Measurements from ENCODE around the gene FNBP1. TPM values are rescaled to one million over a fixed set of nuclear protein-coding genes. Genes with fewer than 3 reads are reported as not detected.
A peak's percentile ranks its signal among the peaks of the same experiment; 100 is the strongest.

Gene FNBP1
- total RNA-seq, 1 donor from 2014 or later, result 12.7 TPM

GRCh38 chr9:129884220-129885017 is 158.6 kb downstream of the FNBP1 start:
- ATAC-seq (peak; percentile 87), DNase-seq (ENCODE audit: low spot score) (peak; percentile 86)

GRCh38 chr9:129881547-129882324 is 161.3 kb downstream of the FNBP1 start:
- DNase-seq (ENCODE audit: low spot score) (no peak), ATAC-seq (no peak)

GRCh38 chr9:129880654-129881546 is 162.1 kb downstream of the FNBP1 start:
- DNase-seq (ENCODE audit: low spot score) (no peak), ATAC-seq (no peak)

GRCh38 chr9:129879991-129880653 is 162.9 kb downstream of the FNBP1 start:
- no peak for DNase-seq (ENCODE audit: low spot score)
- ATAC-seq, result no peak

GRCh38 chr9:129879103-129879699 is 163.8 kb downstream of the FNBP1 start:
- DNase-seq (ENCODE audit: low spot score) (no peak), ATAC-seq (no peak)

GRCh38 chr9:129878291-129878690 is 164.7 kb downstream of the FNBP1 start:
- ATAC-seq (no peak), DNase-seq (ENCODE audit: low spot score) (no peak)

- ATAC-seq (no peak), DNase-seq (ENCODE audit: low spot score) (no peak)
These were observed 166.2 kb downstream of the FNBP1 start for GRCh38 chr9:129876815-129877214.

GRCh38 chr9:129875687-129876395 is 167.1 kb downstream of the FNBP1 start:
- DNase-seq (ENCODE audit: low spot score) (no peak), ATAC-seq (no peak)

- no peak for ATAC-seq
These were observed 167.8 kb downstream of the FNBP1 start for GRCh38 chr9:129875181-129875611.

GRCh38 chr9:129874261-129875101 is 168.5 kb downstream of the FNBP1 start:
- DNase-seq (ENCODE audit: low spot score) (no peak), ATAC-seq (no peak)

More at GRCh38 chr9:129875181-129875611, 167.8 kb downstream of the FNBP1 start:
- DNase-seq (ENCODE audit: low spot score), result no peak

- no peak for DNase-seq (ENCODE audit: low spot score)
- no peak for ATAC-seq
These were observed 169.3 kb downstream of the FNBP1 start for GRCh38 chr9:129873563-129874190.

- no peak for ATAC-seq
- DNase-seq (ENCODE audit: low spot score), result no peak
These were observed 171.9 kb downstream of the FNBP1 start for GRCh38 chr9:129871046-129871445.

GRCh38 chr9:129869585-129870501 is 173.1 kb downstream of the FNBP1 start:
- ATAC-seq (peak; percentile 90), DNase-seq (ENCODE audit: low spot score) (peak; percentile 74)

- peak; percentile 56 for DNase-seq (ENCODE audit: low spot score)
- peak; percentile 45 for ATAC-seq
These were observed 174.0 kb downstream of the FNBP1 start for GRCh38 chr9:129868872-129869486.

- no peak for ATAC-seq
- no peak for DNase-seq (ENCODE audit: low spot score)
These were observed 174.7 kb downstream of the FNBP1 start for GRCh38 chr9:129868023-129868871.
